GM19372 (cell line): ENCODE results near the gene CEP295NL.
"Not testable (repeated sequence)": the region's sequence is repeated elsewhere in the genome, so short reads cannot be mapped to it uniquely, and the experiment has no call there.

Experiments used
- ATAC-seq: cut with Tn5 transposase; IDR thresholded peaks from one replicate; pipeline ENCODE4 v1.9.1; 2021; ENCODE audit warnings: mild to moderate bottlenecking, low read depth, moderate library complexity; ENCODE audit not compliant: unreplicated experiment

CEP295NL gene

GRCh38 chr17:78890096-78890495 lies 12.9 kb downstream of the CEP295NL start:
- ATAC-seq = not testable (repeated sequence)

- no peak for ATAC-seq
Observed at GRCh38 chr17:78889531-78889930, 13.5 kb downstream of the CEP295NL start.

DNA sequence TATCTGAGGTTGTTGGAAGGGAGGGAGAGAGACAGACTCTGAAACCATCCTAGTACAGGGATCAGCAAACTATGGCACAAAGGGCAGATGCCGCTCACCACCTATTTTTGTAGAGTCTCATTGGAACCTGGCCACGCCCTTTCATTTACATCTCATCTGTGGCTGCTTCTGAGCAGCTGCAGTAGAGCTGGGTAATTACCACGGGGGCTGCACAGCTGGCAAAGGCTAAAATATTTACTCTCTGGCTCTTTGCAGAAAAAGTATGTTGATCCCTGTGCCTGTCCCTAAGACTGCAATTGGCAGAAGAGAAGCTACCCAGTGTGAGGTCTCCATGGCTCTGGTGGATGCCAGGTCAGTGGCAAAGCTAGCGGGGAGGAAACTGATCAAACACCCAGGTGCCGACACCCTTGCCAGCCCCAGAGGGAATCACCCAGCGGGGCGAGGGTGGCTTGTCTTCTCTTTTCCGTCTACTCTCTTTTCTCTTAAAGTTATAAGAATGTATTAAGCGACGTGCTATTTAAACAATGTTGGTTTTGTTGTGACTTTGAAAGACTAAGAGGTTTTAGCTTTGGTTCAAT lies 14.0 kb downstream of the CEP295NL start:
- no peak for ATAC-seq

DNA sequence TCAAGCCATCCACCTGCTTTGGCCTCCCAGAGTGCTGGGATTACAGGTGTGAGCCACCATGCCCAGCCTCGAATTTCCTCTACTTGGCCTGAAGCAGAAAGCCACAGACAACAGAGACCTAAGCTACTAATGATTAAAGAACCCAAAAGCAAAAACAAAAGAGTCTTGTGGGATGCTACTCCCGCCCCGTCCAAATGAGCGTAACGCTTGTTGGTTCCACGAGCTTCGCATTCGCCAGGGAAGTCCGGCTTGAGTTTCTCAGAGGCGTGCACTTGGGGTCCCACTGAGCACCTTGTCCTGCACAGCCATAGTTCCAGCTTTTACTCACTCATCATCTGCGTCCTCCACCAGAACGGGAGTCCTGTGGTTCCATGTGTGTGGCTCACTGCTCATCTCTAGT lies 16.0 kb downstream of the CEP295NL start:
- no peak for ATAC-seq

DNA sequence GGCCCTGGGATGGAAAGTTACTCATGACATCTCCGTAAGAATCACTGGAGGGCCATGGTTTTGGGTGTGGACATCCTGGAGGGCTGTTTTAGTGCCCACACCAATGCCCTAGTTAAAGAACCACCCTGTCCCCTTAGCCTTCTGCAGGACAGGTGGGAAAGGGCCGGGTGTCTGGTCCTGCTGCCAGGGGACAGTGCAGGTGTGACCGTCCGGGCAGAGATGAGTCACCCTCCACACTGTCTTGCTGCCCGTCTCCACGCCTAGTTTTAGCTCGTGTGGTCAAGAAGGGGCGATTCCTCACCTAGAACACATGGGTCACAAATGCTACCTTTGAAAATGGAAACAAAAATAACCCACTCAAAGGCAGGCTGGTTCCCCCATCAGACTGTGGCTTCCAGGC lies 17.0 kb downstream of the CEP295NL start:
- ATAC-seq = no peak

GRCh38 chr17:78884876-78885667 lies 17.9 kb downstream of the CEP295NL start:
- no peak for ATAC-seq

DNA sequence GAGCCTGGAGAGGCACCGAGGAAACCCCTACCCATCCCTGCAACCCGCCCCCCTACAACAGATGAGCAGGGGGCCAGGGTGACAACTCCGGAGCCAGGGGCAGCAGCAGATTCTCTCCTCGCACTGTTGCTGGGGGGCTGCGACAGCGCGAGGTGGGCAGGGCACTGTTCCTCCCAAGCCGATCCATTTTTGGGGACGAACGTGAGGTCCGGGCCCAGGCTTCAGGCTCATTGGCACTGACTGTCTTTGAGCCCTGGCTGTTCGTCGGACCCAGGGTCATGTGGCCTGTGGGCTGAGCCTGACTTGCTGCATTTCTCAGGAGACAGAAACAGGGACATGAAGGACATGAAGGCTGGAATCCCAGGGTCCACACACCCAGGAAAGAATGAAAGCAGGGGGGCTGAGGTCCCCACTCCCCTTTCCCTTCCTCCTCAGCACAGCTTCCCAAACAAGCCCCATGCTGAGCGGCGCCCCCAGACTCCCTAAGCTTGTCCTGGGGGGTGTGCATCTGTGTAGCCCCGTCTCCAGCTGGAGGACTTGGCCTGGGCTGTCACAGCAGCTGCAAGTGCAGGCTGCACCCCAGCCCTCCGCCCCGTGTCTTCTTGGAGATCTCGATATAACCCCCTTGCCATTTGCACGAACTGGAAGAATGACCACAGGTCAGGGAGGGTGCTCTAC lies 18.7 kb downstream of the CEP295NL start:
- ATAC-seq = no peak

- ATAC-seq = no peak
Observed at GRCh38 chr17:78883533-78884131, 19.4 kb downstream of the CEP295NL start.

GRCh38 chr17:78883089-78883532 lies 19.9 kb downstream of the CEP295NL start:
- ATAC-seq = no peak

GRCh38 chr17:78882540-78883088 lies 20.4 kb downstream of the CEP295NL start:
- ATAC-seq = no peak

DNA sequence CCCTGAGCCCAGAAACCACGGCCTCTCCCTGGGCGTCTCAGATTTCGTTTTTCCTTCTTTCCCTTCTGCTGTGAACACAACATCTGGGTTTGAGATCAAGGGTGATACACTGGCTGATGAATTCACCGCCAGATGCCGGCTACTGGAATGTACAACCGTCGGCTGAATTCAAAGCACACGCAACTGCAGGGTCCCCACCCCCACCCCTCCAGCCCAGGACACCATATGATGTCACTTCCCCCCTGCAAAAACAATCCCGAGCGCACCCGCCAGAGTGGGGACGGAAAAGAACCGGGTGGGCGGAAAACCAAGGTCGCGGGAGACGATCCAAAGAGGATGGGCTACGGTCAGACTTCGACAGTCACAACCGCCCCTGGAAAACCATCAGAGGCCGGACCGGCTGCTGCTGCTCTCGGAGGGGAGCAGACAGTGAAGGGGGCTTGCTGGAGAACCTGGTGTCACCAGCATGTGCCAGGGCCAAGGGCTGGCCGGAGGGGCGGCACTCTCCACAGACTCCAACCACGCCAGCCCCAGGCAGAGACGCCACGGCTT lies 23.3 kb downstream of the CEP295NL start:
- no peak for ATAC-seq

GRCh38 chr17:78878871-78879527 lies 24.0 kb downstream of the CEP295NL start:
- no peak for ATAC-seq

DNA sequence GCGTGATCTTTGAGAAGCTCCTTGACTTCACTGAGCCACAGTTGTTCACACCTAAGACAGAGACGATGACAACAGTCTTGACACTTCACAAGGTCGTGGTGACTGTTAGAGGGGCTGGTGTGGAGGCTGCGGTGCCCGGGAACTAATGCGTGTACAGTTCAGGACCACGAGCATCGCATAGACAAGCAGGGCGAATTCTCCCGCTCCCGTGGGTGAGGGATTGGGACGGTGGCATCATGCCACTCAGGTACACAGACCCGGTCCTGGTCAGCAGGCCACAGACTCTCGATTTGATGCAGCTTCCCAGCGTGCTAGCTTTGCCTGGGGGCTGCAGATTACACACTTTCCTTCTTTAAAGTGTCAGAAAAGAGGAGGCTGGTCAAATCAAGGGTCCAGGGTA lies 24.7 kb downstream of the CEP295NL start:
- ATAC-seq = no peak

- ATAC-seq = not testable (repeated sequence)
Observed at GRCh38 chr17:78876954-78877517, 26.0 kb downstream of the CEP295NL start.

GRCh38 chr17:78876094-78876597 lies 26.9 kb downstream of the CEP295NL start:
- ATAC-seq = no peak

GRCh38 chr17:78875363-78876093 lies 27.5 kb downstream of the CEP295NL start:
- no peak for ATAC-seq

DNA sequence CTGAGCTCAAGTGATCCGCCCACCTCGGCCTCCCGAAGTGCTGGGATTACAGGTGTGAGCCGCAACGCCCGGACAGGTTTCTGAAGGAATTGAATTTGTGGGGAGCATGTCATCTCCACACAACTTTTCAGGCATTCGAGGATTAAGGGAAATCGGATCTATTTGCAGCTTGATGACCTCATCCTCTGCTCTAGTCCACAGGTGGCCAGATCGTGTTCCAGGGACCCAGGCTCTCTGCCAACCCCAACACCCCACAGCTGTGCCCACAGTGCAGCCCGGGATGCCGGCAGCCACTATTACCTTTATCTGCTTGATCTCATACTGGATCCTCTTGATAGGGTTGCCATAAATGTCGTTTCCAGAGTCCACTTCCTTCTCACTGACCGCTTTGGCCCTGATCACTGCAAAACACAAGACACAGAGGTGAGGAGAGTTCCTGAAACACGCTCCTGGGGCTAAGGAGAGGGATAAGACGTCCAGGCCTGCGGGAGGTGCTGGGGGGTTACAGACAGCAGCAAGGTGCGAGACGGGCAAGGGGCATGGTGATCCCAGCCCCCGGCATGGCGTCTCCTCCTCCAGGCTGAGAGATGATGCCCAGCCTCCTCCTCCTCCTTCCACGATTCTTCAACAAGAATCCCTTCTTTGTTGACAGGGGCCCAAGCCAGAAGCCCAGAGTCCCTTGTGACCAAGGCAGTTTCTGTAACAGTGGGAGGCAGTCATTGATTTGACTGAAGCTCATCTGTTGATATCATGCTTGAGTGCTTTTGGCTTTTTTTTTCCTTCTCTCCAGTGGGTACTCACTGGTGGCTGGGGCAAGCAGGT lies 29.3 kb downstream of the CEP295NL start:
- ATAC-seq = no peak

DNA sequence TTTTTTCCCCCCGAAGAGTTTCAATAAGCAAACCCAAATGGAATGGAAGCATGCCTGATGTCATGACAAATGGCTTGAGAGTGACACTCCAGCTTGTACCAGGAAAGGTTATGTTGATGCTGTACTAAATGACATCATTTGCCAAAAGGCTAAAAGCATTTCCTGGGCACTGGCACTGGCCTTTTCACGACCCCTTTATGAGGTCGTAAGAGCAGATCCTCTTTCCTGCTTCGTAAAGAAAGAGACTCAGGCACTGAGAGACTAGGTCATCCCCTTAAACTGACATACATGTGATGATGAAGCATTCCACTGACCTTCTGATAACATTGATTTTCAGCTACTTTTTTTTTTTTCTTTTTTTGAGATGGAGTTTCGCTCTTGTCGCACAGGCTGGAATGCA lies 30.5 kb downstream of the CEP295NL start:
- no peak for ATAC-seq
